Uterus (tissue), 2 donors: Measurements from ENCODE around the gene EVA1C.

ENCODE experiments used
- CTCF ChIP-seq, 4 experiments: fragments of 200-600 bp in 2 of 4; fragments of 450-650 bp in 2 of 4; sonication (generic) in 2 of 4; IDR thresholded peaks; one replicate each; pipeline ENCODE4 v1.5.1; 2016 to 2019; ENCODE audit warnings: antibody characterized with exemption in 4 of 4, mild to moderate bottlenecking in 2 of 4, moderate library complexity in 1 of 4
- POLR2A ChIP-seq, 2 donors: fragments of 450-650 bp; IDR thresholded peaks; one replicate each; pipeline ENCODE4 v1.6.1; 2016; ENCODE audit warnings: antibody characterized with exemption in 2 of 2, mild to moderate bottlenecking in 1 of 2, moderate library complexity in 1 of 2

- TF ChIP-seq CTCF (IDR thresholded peaks at IDR 0.05): no peak
- TF ChIP-seq POLR2A (IDR thresholded peaks at IDR 0.05): no peak
These were observed 40.6 kb upstream of the EVA1C start for GRCh38 chr21:32371913-32372314.
